ENCODE data around the gene MNX1. TPM values are rescaled to one million over a fixed set of nuclear protein-coding genes. Genes with fewer than 3 reads are reported as not detected.

Gene MNX1
- total RNA-seq, 2 experiments from 2014 or later = 0.10 TPM; not detected in 1

- POLR2A ChIA-PET = no interaction called here
- Mint-ChIP-seq H3K27ac (no peak overlapping the region), H3K4me3 (peak overlapping the region; percentile 63), H3K9me3 (no peaks in the 10 kb centered on the region), H3K36me3 (ENCODE audit: low read depth) (no peaks in the 10 kb centered on the region), H3K27me3 (peaks cover 77% of the 10 kb centered on the region), H3K4me1 (peaks cover 26% of the 10 kb centered on the region)
- CTCF ChIA-PET = no interaction called here
- peak; percentile 12 for DNase-seq
These were observed 10.3 kb downstream of the MNX1 start for GRCh38 chr7:156999958-157000726.

DNA sequence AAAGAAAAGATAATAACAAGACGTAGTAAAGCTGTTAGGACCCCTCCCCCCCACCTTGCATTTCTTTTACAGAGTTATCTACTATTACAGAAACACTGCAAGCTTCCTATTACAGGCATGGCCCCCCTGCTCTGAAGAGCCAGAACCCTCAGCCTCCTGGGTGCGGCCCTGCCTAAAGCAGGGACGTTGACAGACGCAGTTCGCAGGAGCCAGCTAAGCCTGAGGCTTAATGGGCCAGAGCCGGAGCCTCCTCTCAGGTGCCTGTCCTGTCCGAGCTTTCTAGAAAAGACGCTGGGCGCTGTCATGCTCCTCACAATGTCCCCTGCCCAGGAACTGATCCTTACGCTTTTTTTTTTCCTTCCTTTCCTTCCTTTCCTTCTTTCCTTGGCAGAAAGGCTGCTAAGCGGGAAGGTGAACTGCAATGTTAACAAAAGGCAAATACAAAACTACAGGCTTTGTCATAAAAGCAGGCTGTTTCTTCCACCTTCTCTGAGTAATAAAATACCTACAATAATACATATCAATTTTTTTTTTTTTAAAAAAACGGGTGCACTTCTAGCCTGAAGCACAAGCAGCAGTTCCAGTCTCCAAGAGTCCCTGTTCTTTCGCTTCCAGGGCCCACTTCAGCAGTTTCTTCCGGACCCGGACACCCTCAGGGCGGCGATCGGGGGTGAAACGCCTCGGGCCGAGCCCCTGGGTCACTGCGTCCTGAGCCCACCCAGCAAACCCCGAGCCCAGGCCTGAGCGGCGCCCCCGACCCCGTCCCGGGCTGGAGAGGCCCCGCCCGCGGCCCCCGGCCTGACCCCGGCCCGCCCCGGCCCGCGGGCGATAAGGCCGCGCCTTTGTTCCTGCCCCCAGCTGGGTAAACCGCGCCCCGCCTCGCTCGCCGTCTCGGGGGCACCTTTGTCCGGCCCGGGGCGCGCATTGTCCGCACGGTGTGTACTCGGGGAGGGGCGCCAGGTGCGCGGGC lies 11.2 kb downstream of the MNX1 start:
- H3K36me3 Mint-ChIP-seq (ENCODE audit: low read depth) = no peaks in the 10 kb centered on the region
- peak; percentile 12 for DNase-seq
- H3K4me3 Mint-ChIP-seq = no peak overlapping the region
- peaks cover 68% of the 10 kb centered on the region for H3K27me3 Mint-ChIP-seq
- POLR2A ChIA-PET = no interaction called here
- H3K9me3 Mint-ChIP-seq = no peaks in the 10 kb centered on the region
- H3K27ac Mint-ChIP-seq = no peak overlapping the region
- CTCF ChIA-PET = interaction anchor here (0.8 kb wide), 1 partner anchor 30 kb away, joined by 3 read pairs; no protein-coding TSS in a partner anchor
- peaks cover 18% of the 10 kb centered on the region for H3K4me1 Mint-ChIP-seq

DNA sequence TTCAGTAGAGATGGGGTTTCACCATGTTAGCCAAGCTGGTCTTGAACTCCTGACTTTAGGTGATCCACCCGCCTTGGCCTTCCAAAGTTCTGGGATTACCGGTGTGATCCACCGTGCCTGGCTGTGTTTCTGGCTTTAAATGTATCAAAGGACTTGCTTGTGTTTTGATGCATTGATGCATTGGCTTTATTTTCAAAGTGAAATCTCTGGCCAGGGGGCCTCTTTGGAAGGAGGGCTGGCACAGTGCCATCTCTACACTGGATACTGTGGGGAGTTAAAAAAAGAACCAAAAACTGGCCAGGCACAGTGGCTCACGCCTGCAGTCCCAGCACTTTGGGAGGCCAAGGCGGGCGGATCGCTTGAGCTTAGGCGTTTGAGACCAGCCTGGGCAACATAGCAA lies 16.0 kb downstream of the MNX1 start:
- no peaks in the 10 kb centered on the region for H3K36me3 Mint-ChIP-seq (ENCODE audit: low read depth)
- no peaks in the 10 kb centered on the region for H3K9me3 Mint-ChIP-seq
- ChIA-PET CTCF (no interaction called here), POLR2A (no interaction called here)
- H3K4me1 Mint-ChIP-seq = no peaks in the 10 kb centered on the region
- H3K4me3 Mint-ChIP-seq = no peak overlapping the region
- DNase-seq = peak; percentile 3
- peaks cover 45% of the 10 kb centered on the region for H3K27me3 Mint-ChIP-seq
- H3K27ac Mint-ChIP-seq = no peak overlapping the region

GRCh38 chr7:156993925-156994235 lies 16.6 kb downstream of the MNX1 start:
- Mint-ChIP-seq H3K27ac (no peak overlapping the region), H3K4me1 (no peaks in the 10 kb centered on the region), H3K9me3 (no peaks in the 10 kb centered on the region), H3K36me3 (ENCODE audit: low read depth) (no peaks in the 10 kb centered on the region), H3K4me3 (no peak overlapping the region), H3K27me3 (peaks cover 39% of the 10 kb centered on the region)
- POLR2A ChIA-PET = no interaction called here
- CTCF ChIA-PET = no interaction called here
- DNase-seq = peak; percentile 4

DNA sequence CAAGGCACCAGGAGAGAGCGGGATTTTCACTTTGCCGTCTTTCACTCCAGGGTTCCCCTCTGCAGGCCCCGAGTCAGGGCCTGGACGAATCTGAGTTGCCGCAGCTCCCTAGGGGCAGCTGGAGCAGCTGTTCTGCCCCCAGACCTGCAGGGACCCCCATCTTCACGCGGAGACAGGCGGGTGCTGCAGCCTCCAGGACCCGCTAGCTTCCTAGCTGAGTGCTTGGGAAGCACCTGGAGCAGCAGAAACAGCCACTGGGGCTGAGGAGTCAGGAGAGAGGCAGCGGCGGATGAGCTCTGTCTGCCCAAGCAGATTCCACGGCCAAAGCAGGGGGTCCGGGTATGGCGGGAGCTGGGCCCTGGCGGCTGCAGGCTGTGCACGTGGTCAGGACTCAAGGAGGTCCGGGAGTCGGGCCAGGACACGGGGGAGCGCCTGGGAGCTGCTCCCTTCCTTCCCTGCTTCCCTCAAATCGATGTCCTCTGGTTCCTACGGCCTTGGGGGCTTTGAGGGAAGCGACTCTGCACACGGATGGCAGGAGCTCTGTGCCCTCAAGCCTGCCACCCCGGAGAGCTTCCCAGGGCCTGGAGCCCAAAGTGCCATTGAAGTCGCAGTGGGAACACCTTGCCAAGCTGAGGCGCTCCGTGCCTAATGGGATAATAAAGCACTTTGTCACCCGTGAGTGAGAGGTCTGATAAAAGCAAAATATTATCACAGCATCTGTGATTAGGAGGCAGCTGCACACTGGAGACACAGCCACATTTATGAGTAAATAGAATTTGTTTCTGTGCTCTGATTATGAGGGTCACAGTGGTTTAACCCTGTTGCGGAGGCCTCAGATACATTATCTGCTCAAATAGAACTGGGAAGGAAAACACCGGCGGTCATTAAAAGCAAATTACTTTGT lies 17.2 kb downstream of the MNX1 start:
- CTCF ChIA-PET = no interaction called here
- no peaks in the 10 kb centered on the region for H3K36me3 Mint-ChIP-seq (ENCODE audit: low read depth)
- POLR2A ChIA-PET = no interaction called here
- H3K27me3 Mint-ChIP-seq = peaks cover 33% of the 10 kb centered on the region
- no peak overlapping the region for H3K27ac Mint-ChIP-seq
- DNase-seq = no peak
- no peaks in the 10 kb centered on the region for H3K4me1 Mint-ChIP-seq
- no peaks in the 10 kb centered on the region for H3K9me3 Mint-ChIP-seq
- no peak overlapping the region for H3K4me3 Mint-ChIP-seq

DNA sequence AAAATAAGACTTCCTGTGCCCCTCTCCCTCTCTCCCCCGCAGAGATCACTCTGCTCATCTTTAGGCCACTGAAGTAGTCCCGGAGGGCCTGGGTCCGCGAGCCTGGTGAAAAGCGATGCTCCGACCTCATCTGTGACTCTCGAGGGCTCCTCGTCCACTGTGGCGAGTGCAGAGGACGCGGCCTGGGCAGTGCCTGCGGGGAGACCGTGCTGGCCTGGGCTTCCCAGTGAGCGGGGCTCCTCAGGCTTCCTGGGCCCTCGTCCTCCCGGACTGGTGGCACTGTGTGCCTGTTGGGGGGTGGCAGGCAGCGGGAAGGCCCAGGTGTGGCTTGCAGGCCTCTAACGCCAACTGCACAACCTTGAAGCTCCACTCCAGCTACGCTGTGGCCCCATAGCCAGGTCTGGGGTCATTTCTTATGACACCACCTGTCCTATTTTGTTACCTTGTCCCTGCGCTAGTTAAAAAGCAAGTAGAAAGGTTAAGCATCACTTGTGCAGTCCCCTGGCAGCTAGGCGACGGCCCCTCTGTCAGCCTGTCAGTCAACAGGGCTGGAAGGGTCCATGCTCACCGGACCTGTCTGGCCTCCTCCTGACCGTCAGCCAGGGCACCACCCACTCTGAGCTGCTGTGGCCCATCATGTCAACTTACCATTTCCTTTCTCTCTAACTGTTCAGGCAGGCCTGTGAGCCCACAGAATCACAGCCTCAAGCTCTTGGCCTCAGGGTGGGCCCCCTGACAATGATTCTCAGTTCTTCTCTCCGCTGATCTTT lies 20.5 kb downstream of the MNX1 start:
- no peaks in the 10 kb centered on the region for H3K36me3 Mint-ChIP-seq (ENCODE audit: low read depth)
- peaks cover 10% of the 10 kb centered on the region for H3K27me3 Mint-ChIP-seq
- DNase-seq = no peak
- H3K9me3 Mint-ChIP-seq = no peaks in the 10 kb centered on the region
- ChIA-PET CTCF (no interaction called here), POLR2A (no interaction called here)
- H3K4me1 Mint-ChIP-seq = no peaks in the 10 kb centered on the region
- no peak overlapping the region for H3K27ac Mint-ChIP-seq
- H3K4me3 Mint-ChIP-seq = no peak overlapping the region

DNA sequence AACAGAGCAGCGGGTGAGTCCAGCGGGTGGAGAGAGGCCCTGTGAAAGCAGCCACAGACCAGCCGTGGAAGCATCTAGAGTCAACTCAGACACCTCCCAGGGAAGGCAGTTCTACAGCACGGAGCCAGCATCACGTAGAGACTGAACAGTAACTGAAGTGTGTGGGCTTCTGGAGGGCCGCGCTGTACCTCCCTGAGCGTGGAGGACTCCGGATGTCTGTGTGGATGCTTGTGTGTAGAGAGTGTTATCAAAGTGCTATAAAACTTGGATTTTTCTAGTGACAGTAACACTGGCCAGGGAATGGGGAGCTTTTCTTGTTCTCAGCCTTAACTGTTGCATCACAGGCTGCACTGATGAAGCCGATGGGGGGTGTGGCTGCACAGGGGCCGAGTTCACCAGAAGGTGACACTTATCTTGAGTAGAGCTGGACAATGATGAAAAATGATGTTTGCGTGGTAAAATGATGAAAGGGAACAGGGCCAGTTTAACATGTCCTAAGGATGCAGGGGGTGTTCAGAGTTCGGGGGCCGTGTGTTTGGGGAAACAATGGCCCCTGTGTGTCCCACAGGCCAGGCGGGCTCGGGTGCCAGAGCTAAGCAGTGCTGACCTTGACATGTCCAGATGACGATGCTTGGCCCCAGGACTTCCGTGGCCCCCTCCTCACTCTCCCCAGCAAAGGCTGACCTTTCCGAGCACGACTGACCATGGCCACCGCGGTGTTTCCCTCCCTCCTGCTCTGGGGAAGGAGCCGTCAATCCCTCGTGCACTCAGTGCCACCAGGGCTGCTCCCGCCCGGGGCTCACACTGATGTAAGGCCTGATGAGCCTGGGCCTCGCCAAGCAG lies 21.9 kb downstream of the MNX1 start:
- ChIA-PET POLR2A (no interaction called here), CTCF (no interaction called here)
- Mint-ChIP-seq H3K4me3 (no peak overlapping the region), H3K27me3 (peaks cover 4% of the 10 kb centered on the region), H3K27ac (no peak overlapping the region), H3K9me3 (no peaks in the 10 kb centered on the region), H3K36me3 (ENCODE audit: low read depth) (no peaks in the 10 kb centered on the region), H3K4me1 (no peaks in the 10 kb centered on the region)
- DNase-seq = no peak

- no peak for DNase-seq
- ChIA-PET CTCF (no interaction called here), POLR2A (no interaction called here)
- Mint-ChIP-seq H3K27me3 (peaks cover 2% of the 10 kb centered on the region), H3K27ac (no peak overlapping the region), H3K36me3 (ENCODE audit: low read depth) (no peaks in the 10 kb centered on the region), H3K4me1 (no peaks in the 10 kb centered on the region), H3K9me3 (no peaks in the 10 kb centered on the region), H3K4me3 (no peak overlapping the region)
These were observed 24.1 kb downstream of the MNX1 start for GRCh38 chr7:156986378-156986777.

DNA sequence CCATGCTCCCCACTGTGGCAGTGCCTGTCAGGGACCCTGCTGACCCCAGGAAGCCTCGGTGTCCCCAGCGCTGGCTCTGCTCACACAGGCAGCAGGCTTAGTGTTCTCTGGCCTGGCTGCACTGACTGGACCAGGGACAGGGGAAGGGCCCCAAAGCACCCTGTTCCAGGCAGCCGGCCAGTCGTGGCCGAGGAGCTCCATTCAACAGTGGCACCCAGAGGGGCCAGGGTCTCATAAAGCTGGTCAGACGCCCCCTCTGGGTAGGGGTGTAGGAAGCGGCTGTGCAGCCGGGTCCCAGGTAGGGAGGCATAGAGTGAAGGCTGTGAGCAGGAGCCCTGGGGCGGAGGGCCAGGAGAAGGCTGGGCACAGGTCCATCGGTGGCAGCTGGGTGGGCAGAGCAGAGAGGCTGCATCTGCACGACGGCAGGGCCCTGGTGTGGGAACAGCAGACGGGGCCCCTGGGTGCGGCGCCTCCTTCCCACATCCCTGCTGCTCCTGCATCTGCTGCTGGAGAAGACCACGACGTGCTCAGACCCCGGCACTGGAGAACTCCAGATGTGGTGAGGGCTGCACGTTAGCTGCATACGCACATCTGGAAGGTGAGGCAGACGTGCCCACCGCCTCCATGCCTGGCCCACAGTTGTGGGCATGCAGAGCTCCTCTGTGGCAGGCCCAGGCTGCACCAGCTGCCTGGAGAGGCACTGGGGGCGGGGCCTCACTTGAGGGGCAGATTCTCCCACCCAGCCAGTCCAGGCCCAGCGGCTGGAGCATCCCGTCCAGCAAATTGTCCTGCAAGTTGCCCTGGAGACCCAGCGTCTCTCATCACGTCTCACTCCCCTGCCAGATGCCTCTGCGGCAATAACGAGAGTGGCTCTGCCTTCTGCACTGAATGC lies 25.1 kb downstream of the MNX1 start:
- H3K27me3 Mint-ChIP-seq = no peaks in the 10 kb centered on the region
- no peak overlapping the region for H3K27ac Mint-ChIP-seq
- ChIA-PET POLR2A (no interaction called here), CTCF (no interaction called here)
- H3K9me3 Mint-ChIP-seq = no peaks in the 10 kb centered on the region
- DNase-seq = no peak
- no peak overlapping the region for H3K4me3 Mint-ChIP-seq
- no peaks in the 10 kb centered on the region for H3K36me3 Mint-ChIP-seq (ENCODE audit: low read depth)
- no peaks in the 10 kb centered on the region for H3K4me1 Mint-ChIP-seq

DNA sequence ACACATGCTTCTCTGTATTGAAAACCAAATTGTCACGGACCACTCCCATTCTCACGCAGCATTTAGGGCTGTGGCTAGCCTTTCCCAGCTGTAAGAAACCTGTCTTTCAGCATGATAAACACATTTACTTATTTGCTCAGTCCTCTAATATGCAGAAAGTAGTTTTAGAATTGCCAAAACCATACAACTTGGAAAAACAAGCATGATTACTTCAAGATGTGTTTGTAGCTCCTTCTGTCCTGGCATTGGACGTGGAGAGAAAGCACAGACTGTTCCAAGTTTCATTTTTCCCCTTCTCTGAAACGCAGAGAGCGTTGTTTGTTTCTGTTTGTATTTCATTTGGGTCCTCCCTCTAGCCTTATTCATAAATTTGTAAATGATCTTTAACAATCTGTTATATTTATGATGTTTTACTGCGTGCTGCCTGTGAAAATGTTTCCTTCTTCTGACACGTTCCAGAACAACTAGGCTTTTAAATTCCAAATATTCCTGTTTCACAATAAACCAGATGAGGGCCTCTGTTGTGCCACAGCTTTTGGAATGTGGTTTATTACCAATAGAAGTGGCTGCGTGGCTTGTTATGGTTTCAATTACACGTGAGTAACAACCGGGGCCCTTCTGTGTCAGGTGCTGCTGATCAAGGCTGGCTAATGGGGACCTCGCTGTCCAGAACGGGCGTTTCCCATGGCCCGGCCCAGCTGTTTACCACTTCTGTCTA lies 26.1 kb downstream of the MNX1 start:
- POLR2A ChIA-PET = no interaction called here
- no peak overlapping the region for H3K27ac Mint-ChIP-seq

DNA sequence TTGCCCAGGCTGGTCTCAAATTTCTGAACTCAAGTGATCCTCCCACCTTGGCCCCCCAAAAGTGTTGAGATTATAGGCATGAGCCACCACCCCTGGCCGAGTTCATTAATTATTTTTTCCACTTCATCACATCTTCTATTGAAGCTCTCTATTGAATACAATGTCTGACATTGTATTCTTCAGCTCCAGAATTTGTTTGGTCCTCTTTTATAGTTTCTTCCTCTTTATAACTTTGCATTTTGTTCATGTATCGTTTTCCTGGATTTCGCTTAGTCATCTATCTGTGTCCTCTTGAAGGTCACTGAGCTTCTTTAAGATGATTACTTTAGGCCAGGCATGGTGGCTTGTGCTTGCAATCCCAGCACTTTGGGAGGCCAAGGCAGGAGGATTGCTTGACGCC lies 30.8 kb downstream of the MNX1 start:
- Mint-ChIP-seq H3K27ac (no peak overlapping the region), H3K36me3 (ENCODE audit: low read depth) (peaks cover 21% of the 10 kb centered on the region), H3K4me1 (no peaks in the 10 kb centered on the region), H3K9me3 (peaks cover 3% of the 10 kb centered on the region), H3K27me3 (no peaks in the 10 kb centered on the region), H3K4me3 (no peak overlapping the region)
- ChIA-PET POLR2A (no interaction called here), CTCF (interaction anchor here (0.7 kb wide), 1 partner anchor 385 kb away, joined by 4 read pairs; no protein-coding TSS in a partner anchor)
- DNase-seq = no peak

More for the DNA sequence above, 26.1 kb downstream of the MNX1 start:
- Mint-ChIP-seq H3K4me3 (no peak overlapping the region), H3K4me1 (no peaks in the 10 kb centered on the region), H3K27me3 (no peaks in the 10 kb centered on the region), H3K36me3 (ENCODE audit: low read depth) (peaks cover 6% of the 10 kb centered on the region), H3K9me3 (peaks cover 1% of the 10 kb centered on the region)
- CTCF ChIA-PET = no interaction called here
- no peak for DNase-seq
